GM18909 (cell line): ENCODE data around the gene HSD3B7.
"Not testable (repeated sequence)": the region's sequence is repeated elsewhere in the genome, so short reads cannot be mapped to it uniquely, and the experiment has no call there.

ENCODE experiments used
- ATAC-seq: cut with Tn5 transposase; IDR thresholded peaks from one replicate; pipeline ENCODE4 v1.9.1; 2021; ENCODE audit warnings: mild to moderate bottlenecking; ENCODE audit not compliant: unreplicated experiment, poor library complexity

HSD3B7 gene

GRCh38 chr16:31017756-31018155, 32.7 kb downstream of the HSD3B7 start:
- ATAC-seq: not testable (repeated sequence)

GRCh38 chr16:31020536-31020935, 35.5 kb downstream of the HSD3B7 start:
- ATAC-seq: no peak

DNA sequence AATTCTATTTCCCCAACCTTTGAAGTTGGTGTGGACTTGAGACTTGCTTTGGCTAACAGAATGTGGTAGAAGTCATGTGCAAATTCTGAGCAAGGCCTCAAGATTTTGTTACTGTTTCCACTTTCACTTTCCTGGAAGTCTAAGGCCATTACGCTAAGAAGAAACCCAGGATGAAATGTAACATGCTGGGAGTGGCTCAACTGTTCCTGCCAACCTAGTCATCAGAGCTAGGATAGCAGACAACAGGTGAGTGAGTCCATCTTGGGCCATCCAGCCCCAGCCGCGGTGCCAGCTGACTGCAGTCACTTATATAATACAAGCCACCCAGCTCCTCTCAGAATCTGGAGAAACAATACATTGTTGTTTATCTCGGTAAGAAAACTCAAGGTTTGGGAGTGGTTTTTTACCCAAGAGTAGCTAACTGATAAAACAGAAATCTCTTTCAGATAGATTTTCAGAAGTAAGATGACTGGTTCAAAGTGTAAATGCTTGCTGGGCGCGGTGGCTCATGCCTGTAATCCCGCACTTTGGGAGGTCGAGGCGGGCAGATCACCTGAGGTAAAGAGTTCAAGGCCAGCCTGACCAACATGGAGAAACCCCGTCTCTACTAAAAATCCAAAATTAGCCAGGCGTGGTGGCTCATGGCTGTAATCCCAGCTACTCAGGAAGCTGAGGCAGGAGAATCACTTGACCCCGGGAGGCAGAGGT, 37.7 kb downstream of the HSD3B7 start:
- no peak for ATAC-seq

GRCh38 chr16:31023252-31023602, 38.2 kb downstream of the HSD3B7 start:
- no peak for ATAC-seq

DNA sequence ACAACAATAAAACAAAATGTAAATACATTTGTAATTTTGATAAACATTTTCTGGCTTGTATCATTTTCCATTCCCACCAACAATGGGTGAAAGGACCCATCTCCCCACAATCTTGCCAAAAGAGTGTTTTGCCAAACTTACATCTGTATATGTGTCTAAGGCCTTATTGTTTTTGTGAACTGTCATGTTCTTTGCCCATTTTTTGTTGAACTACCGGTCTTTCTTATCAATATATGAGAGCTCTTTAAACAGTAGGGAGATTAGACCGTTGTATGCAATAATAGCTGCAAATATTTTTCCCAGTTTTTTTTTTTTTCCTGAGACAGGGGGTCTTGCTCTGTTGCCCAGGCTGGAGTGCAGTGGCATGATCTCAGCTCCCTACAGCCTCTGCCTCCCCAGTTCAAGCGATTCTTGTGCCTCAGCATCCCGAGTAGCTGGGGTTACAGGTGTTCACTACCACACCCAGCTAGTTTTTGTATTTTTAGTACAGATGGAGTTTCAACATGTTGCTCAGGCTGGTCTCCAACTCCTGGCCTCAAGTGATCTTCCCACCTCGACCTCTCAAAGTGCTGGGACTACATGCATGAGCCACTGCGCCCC, 38.7 kb downstream of the HSD3B7 start:
- ATAC-seq: no peak

- no peak for ATAC-seq
These were observed 40.3 kb downstream of the HSD3B7 start for GRCh38 chr16:31025339-31025738.

GRCh38 chr16:31029272-31029671, 44.3 kb downstream of the HSD3B7 start:
- no peak for ATAC-seq

GRCh38 chr16:31031276-31031675, 46.3 kb downstream of the HSD3B7 start:
- no peak for ATAC-seq

DNA sequence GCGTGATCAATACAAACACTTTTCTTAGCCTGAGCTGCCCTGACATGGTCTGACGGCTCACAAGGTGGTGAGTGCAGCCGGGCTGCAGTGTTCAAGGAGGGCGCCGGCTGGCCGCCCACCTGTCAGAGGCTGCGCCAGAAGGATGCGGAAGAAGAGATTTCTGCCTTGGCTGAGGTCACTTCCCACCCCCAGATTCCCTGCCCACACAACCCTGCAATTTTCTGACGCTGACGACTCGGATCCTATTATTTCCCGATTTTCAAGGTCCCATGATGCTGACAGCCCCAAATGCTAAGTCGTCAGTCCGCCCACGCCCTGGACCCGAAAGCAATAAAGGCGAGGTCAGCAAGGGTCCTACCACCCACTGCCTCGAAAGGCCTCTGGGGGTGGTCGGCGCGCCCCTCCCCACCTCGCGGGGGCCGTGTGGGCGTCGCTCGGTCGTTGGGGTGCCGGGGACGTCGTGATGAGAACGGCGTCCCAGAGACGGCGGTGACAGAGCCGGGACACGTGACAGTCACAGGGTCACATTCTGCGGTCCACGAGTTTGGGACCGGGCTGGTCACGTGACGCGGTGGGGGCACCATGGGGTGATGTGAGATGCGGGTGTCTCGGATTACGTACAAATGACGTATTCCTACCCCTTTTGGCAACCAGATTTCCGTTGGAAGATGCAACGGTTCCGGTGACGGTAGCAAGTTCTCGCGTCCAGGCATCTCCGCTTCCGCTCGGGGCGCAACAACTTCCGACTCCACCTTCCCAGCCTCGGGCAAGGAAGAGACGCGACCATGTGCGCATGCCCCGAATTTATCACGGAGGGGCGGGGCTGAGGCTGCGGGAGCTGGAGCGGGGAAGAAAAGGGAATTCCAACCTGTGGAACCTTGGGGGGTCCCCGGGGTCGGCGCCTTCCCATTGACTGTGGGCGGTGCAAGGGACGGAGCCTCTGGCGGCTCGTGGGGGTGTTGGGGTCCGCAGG, 48.0 kb downstream of the HSD3B7 start, which contains the start of gene STX4:
TSS of gene STX4 (plus strand) at position 823 of the 973 bp plus-strand sequence. CDS start 248 bp downstream, outside the sequence.
- ATAC-seq: peak; percentile 84

GRCh38 chr16:31033709-31034492, 48.9 kb downstream of the HSD3B7 start:
- ATAC-seq: peak; percentile 51

- ATAC-seq: no peak
These were observed 51.7 kb downstream of the HSD3B7 start for GRCh38 chr16:31036691-31037090.
